Ovary (tissue), 9 donors: ENCODE data around the gene MYO3B. TPM values are rescaled to one million over a fixed set of nuclear protein-coding genes. Genes with fewer than 3 reads are reported as not detected.

Source experiments
- DNase-seq, 5 donors: peaks; one replicate each; pipeline ENCODE4 v3.0.0-alpha.2; 2019 to 2020
- H3K27ac ChIP-seq, 2 donors: fragments of 200-600 bp; one replicate each; pipeline versions ENCODE4 v1.5.1 to v1.8.0; 2019 to 2022
- H3K27me3 ChIP-seq: fragments of 200-600 bp; one replicate; pipeline ENCODE4 v1.8.0; 2022
- H3K36me3 ChIP-seq: fragments of 200-600 bp; sonication (generic); one replicate; pipeline ENCODE4 v1.5.1; 2019
- H3K4me1 ChIP-seq: one replicate; pipeline ENCODE4 v1.8.1; 2013; ENCODE audit warnings: mild to moderate bottlenecking, moderate library complexity; ENCODE audit not compliant: insufficient read depth
- H3K4me3 ChIP-seq: fragments of 200-600 bp; sonication (generic); one replicate; pipeline ENCODE4 v1.5.1; 2017
- H3K9me3 ChIP-seq, 2 donors: fragments of 200-600 bp in 1 of 2; sonication (generic) in 1 of 2; one replicate each; pipeline versions ENCODE4 v1.5.1 to v1.8.1; 2013 to 2019; ENCODE audit warnings: mild to moderate bottlenecking in 1 of 2, moderate library complexity in 1 of 2
- EP300 ChIP-seq: sonication (generic); formaldehyde crosslinking; IDR thresholded peaks from one replicate; pipeline ENCODE4 v1.6.1; 2017; ENCODE audit warnings: antibody characterized with exemption
- POLR2A ChIP-seq: fragments of 450-650 bp; IDR thresholded peaks from one replicate; pipeline ENCODE4 v1.6.1; 2017; ENCODE audit warnings: antibody characterized with exemption, mild to moderate bottlenecking, moderate library complexity
- WGBS, 3 donors: extraction: QIAGEN DNeasy Blood & Tissue Kit in 1 of 3; methylation state at CpG; one replicate each; pipeline versions ENCODE4 v1.1.5 to v1.1.7; 2013 to 2017; 5-methylcytosine and 5-hydroxymethylcytosine counted together
- intact Hi-C, 4 donors: fragments of 100-400 bp; cut with DNase I; formaldehyde crosslinking; loops; one replicate each; pipeline versions ENCODE4 v1.11.0 to v1.15.1; 2022 to 2023
- polyA plus RNA-seq, 2 donors: library from polyadenylated mRNA; stranded (reverse); fragments of 200-250 nt in 1 of 2; fragments of 350-450 nt in 1 of 2; fragmentation: Illumina TruSeq in 1 of 2; extraction: RNeasy Lipid Tissue Mini Kit (QIAGEN cat#74804) in 1 of 2; gene quantifications; one replicate each; pipeline ENCODE4 v1.2.3, GENCODE V29; 2013 to 2014
- total RNA-seq, 7 donors: library from RNA; depleted of rRNA in 2 of 7; stranded (reverse); fragments of >200 nt in 2 of 7; fragmentation: NEBNext Ultra II Directional in 3 of 7; extraction: Animal tissue kit (Norgen Biotek cat#: 25700) in 3 of 7; gene quantifications; one replicate each; pipeline versions ENCODE4 v1.1.0 to v1.2.4, GENCODE V29; 2016 to 2023
- TF ChIP-seq, protein P1 (sequence below), 3 donors: fragments of 450-650 bp in 2 of 3; fragments of 200-600 bp in 1 of 3; IDR thresholded peaks; one replicate each; pipeline versions ENCODE4 v1.5.1 to v1.8.0; 2016 to 2022; ENCODE audit warnings: antibody characterized with exemption in 3 of 3, mild to moderate bottlenecking in 1 of 3
- donor health status: DM: no; HTN: no; CAD: no; lungs with moderate emphysema.
- donor health status: DM: no; HTN: no; CAD: no.
- donor health status: Bipolar disorder and iron deficiency.
- donor health status: DM: yes; HTN: yes; CAD: no.
- donor health status: DM: no; HTN: no; CAD: no.
- donor health status: DM: yes; HTN: yes; CAD: no.

MYO3B gene
- total and polyA plus RNA-seq, 9 donors, result 0.04 to 1.3 (median 0.12) TPM; not detected in 2

DNA sequence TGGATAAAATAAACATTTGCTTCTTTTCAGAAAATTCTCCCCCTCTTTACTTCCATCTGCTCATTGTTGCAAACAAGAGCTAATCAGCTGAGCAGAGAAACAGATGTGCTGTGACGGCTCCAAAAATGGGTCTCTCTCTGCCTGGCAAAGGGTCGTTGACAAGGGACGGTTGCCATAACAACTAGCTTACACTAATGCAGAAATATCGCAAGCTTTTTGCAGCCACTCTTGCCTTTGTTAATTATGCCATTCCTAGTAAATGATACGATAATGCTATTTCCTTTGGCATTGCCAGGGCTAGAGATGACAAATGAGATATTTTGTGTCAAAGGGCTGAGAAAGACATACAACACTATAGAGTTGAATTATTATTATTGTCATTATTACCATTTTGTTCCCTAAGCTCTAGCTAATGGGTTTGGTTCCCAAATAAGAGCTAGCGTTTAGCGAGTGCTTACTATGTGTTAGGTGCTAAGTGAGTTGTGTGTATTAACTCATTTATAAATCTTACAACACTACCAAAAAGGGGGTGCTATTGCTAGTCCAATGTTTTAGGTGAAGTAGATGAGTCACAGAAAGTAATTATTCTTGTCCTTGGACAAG lies 46.8 kb downstream of the MYO3B start:
- no peak for DNase-seq
- Histone ChIP-seq H3K27me3 (no peaks in the 10 kb centered on the region), H3K9me3 (no peaks in the 10 kb centered on the region), H3K4me3 (no peak overlapping the region), H3K36me3 (no peaks in the 10 kb centered on the region), H3K4me1 (no peaks in the 10 kb centered on the region), H3K27ac (no peak overlapping the region)
- 30 to 49% (median 34%) methylated on average over 7 of the region's 7 CpGs for WGBS, 3 donors
- TF ChIP-seq EP300 (no peak), POLR2A (no peak)
- TF ChIP-seq, protein P1, sequence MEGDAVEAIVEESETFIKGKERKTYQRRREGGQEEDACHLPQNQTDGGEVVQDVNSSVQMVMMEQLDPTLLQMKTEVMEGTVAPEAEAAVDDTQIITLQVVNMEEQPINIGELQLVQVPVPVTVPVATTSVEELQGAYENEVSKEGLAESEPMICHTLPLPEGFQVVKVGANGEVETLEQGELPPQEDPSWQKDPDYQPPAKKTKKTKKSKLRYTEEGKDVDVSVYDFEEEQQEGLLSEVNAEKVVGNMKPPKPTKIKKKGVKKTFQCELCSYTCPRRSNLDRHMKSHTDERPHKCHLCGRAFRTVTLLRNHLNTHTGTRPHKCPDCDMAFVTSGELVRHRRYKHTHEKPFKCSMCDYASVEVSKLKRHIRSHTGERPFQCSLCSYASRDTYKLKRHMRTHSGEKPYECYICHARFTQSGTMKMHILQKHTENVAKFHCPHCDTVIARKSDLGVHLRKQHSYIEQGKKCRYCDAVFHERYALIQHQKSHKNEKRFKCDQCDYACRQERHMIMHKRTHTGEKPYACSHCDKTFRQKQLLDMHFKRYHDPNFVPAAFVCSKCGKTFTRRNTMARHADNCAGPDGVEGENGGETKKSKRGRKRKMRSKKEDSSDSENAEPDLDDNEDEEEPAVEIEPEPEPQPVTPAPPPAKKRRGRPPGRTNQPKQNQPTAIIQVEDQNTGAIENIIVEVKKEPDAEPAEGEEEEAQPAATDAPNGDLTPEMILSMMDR (IDR thresholded peaks at IDR 0.05), result no peak
- intact Hi-C loops, result no loop called here

DNA sequence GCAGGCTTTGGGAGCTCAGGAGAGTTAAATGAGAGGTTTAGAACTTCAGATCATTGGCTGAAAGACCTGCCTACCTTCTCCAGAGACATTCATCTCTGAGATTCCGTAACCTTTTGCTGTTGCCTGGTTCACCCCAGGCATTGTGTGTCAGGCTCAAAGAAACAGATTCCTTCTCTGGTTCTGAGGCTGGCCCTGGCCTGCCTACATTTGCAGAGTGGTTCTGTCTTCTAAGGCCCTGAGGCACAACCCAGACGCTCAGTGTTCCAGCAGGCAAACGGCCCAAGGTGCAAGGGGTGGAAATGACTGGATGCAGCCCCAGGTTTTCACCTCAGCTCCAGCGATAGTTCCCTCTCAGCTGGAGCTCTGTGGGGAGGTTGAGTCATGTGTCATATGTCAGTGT lies 48.3 kb downstream of the MYO3B start:
- H3K36me3 ChIP-seq, result no peaks in the 10 kb centered on the region
- intact Hi-C loops, result no loop called here
- no peak overlapping the region for H3K27ac ChIP-seq
- H3K27me3 ChIP-seq, result no peaks in the 10 kb centered on the region
- DNase-seq, result no peak
- H3K4me1 ChIP-seq, result no peaks in the 10 kb centered on the region
- TF ChIP-seq POLR2A (no peak), EP300 (no peak)
- TF ChIP-seq, protein P1 (IDR thresholded peaks at IDR 0.05), result no peak
- WGBS, 3 donors, result 87 to 94% (median 89%) methylated on average over 4 of the region's 4 CpGs
- H3K9me3 ChIP-seq, result no peaks in the 10 kb centered on the region
- H3K4me3 ChIP-seq, result no peak overlapping the region

DNA sequence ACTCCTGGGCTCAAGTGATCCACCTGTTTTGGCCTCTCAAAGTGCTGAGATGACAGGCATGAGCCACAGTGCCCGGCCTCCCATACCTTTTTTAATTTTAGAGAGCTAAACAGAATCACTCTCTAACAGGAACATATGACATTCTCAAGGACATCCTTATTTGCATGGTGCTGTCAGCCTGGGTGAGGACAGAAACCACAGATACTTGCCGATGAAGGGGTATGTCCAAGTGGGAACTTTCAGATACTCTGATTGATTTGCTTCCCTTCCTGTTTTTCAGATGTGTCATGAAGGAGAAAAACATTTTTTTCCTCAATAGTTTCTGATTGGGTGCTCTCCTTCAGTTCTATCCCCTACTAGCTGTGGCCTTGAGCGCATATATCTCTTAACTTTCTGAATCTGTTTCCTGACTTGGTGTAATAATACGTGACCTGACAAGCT lies 49.6 kb downstream of the MYO3B start:
- Histone ChIP-seq H3K27ac (no peak overlapping the region), H3K27me3 (no peaks in the 10 kb centered on the region), H3K36me3 (no peaks in the 10 kb centered on the region), H3K4me1 (no peaks in the 10 kb centered on the region), H3K9me3 (no peaks in the 10 kb centered on the region), H3K4me3 (no peak overlapping the region)
- DNase-seq, result no peak
- intact Hi-C loops, result no loop called here
- 69 to 77% (median 73%) methylated on average over 4 of the region's 4 CpGs for WGBS, 3 donors
- TF ChIP-seq POLR2A (no peak), EP300 (no peak)
- TF ChIP-seq, protein P1 (IDR thresholded peaks at IDR 0.05), result no peak

DNA sequence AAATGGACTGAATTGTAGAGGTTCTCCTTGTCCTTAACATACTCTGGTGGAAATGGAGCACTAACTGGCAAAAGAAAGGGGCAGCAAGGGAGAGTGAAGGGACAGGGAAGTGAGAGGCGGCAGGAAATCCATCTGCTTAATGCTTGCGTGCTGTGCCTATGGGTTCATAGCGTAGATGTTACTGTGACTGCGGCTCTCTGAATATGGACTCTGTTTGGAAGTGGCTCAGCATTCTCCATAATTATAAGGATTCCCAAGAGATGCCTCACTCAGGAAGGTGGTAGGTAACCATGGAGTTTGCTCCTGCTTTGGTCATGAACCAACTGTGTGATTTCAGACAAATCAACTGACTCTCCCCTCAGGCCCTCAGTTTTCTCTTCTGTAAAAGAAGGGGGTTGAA lies 50.0 kb downstream of the MYO3B start:
- TF ChIP-seq EP300 (no peak), POLR2A (no peak)
- TF ChIP-seq, protein P1 (IDR thresholded peaks at IDR 0.05), result no peak
- Histone ChIP-seq H3K27ac (no peak overlapping the region), H3K4me3 (no peak overlapping the region), H3K9me3 (no peaks in the 10 kb centered on the region), H3K4me1 (no peaks in the 10 kb centered on the region), H3K36me3 (no peaks in the 10 kb centered on the region), H3K27me3 (no peaks in the 10 kb centered on the region)
- no peak for DNase-seq
- intact Hi-C loops, result no loop called here
- 84 to 88% (median 86%) methylated on average over 4 of the region's 4 CpGs for WGBS, 3 donors
